B cell (primary cell): ENCODE results near the gene GORASP1. TPM values are rescaled to one million over a fixed set of nuclear protein-coding genes. Genes with fewer than 3 reads are reported as not detected.
"Not testable (repeated sequence)": the region's sequence is repeated elsewhere in the genome, so short reads cannot be mapped to it uniquely, and the experiment has no call there.

ENCODE experiments used
- ATAC-seq: fragments of 200-7000 bp; cut with Tn5 transposase; one replicate; pipeline ENCODE4 v1.10.0; 2021; ENCODE audit warnings: low read depth, mild to moderate bottlenecking, moderate number of reproducible peaks, moderate library complexity
- CTCF ChIA-PET: fragments of 350-600 bp; sonication (Branson Sonifier 250); formaldehyde crosslinking; loops from one replicate; lab custom pipeline; 2021; ENCODE audit warnings: antibody characterized with exemption, inconsistent platforms; lab: Charles Lee
- POLR2A ChIA-PET: fragments of 350-600 bp; sonication (Branson Sonifier 250); formaldehyde crosslinking; loops from one replicate; lab custom pipeline; 2021; ENCODE audit warnings: antibody characterized with exemption; lab: Charles Lee
- DNase-seq: peaks from one replicate; pipeline ENCODE4 v3.0.0; 2013
- H2AFZ ChIP-seq: 2 replicates; pipeline ENCODE4 v1.6.1; 2012; ENCODE audit warnings: mild to moderate bottlenecking, low read depth, low read length; ENCODE audit not compliant: insufficient read depth, poor library complexity, severe bottlenecking
- H3K27ac ChIP-seq, 2 donors: 1 replicate in 1 of 2; 2 replicates in 1 of 2; pipeline ENCODE4 v1.5.1; 2012 to 2013; ENCODE audit warnings: low read length in 2 of 2, mild to moderate bottlenecking in 2 of 2, moderate library complexity in 1 of 2
- H3K27me3 ChIP-seq, 4 experiments: fragments of 200-600 bp in 1 of 4; sonication (generic) in 1 of 4; replicated peaks in 1 of 4; 1 replicate in 2 of 4; 2 replicates in 2 of 4; pipeline versions ENCODE4 v1.6.1 to v1.7.0; 2013 to 2016; ENCODE audit warnings: low read length in 3 of 4, mild to moderate bottlenecking in 2 of 4, mixed read lengths in 1 of 4, moderate library complexity in 1 of 4; ENCODE audit not compliant: insufficient read depth in 4 of 4, control insufficient read depth in 3 of 4; ENCODE audit errors: control extremely low read depth in 1 of 4
- H3K36me3 ChIP-seq, 2 experiments: replicated peaks in 1 of 2; 1 replicate in 1 of 2; 2 replicates in 1 of 2; pipeline versions ENCODE4 v1.6.1 to v1.7.1; 2013; ENCODE audit warnings: low read length in 1 of 2; ENCODE audit not compliant: insufficient read depth in 2 of 2, control insufficient read depth in 1 of 2; ENCODE audit errors: control extremely low read depth in 1 of 2, extremely low read depth in 1 of 2
- H3K4me1 ChIP-seq, 2 donors: fragments of 200-600 bp in 1 of 2; sonication (generic) in 1 of 2; 1 replicate in 1 of 2; 2 replicates in 1 of 2; pipeline versions ENCODE4 v1.5.1 to v1.6.1; 2013 to 2017; ENCODE audit warnings: low read length in 2 of 2; ENCODE audit not compliant: control insufficient read depth in 2 of 2, insufficient read depth in 2 of 2
- H3K4me2 ChIP-seq: replicated peaks from 2 replicates; pipeline ENCODE3; 2012; ENCODE audit warnings: mild to moderate bottlenecking, low read depth, low read length; ENCODE audit not compliant: poor library complexity, severe bottlenecking
- H3K4me3 ChIP-seq, 5 experiments: fragments of 200-600 bp in 1 of 5; sonication (generic) in 1 of 5; 1 replicate in 3 of 5; 2 replicates in 2 of 5; pipeline versions ENCODE4 v1.5.1 to v1.7.0; 2011 to 2016; ENCODE audit warnings: low read length in 4 of 5, mild to moderate bottlenecking in 4 of 5, low read depth in 2 of 5, control low read depth in 1 of 5, moderate library complexity in 1 of 5; ENCODE audit not compliant: insufficient read depth in 1 of 5; ENCODE audit errors: control extremely low read depth in 1 of 5, extremely low read depth in 1 of 5
- H3K79me2 ChIP-seq: fragments of 200-600 bp; sonication (generic); one replicate; pipeline ENCODE4 v1.6.0; 2016; ENCODE audit warnings: low read length; ENCODE audit not compliant: control insufficient read depth, insufficient read depth
- H3K9ac ChIP-seq: fragments of 200-600 bp; sonication (generic); 2 replicates; pipeline ENCODE4 v1.6.1; 2017; ENCODE audit warnings: mild to moderate bottlenecking, low read length, moderate library complexity
- H3K9me3 ChIP-seq, 3 donors: one replicate each; pipeline versions ENCODE4 v1.6.1 to v1.7.1; 2013; ENCODE audit warnings: low read length in 2 of 3; ENCODE audit not compliant: control insufficient read depth in 2 of 3, insufficient read depth in 1 of 3; ENCODE audit errors: control extremely low read depth in 1 of 3
- H4K20me1 ChIP-seq: 2 replicates; pipeline ENCODE4 v1.6.0; 2012; ENCODE audit warnings: mild to moderate bottlenecking, low read length; ENCODE audit not compliant: insufficient read depth, control insufficient read depth, poor library complexity, severe bottlenecking
- H3K27ac Mint-ChIP-seq: one replicate; pipeline ENCODE4 v1.8.0; 2021; ENCODE audit warnings: mixed read lengths
- H3K27me3 Mint-ChIP-seq: one replicate; pipeline ENCODE4 v1.8.0; 2021; ENCODE audit warnings: mixed read lengths
- H3K4me1 Mint-ChIP-seq: one replicate; pipeline ENCODE4 v1.8.0; 2021; ENCODE audit warnings: mixed read lengths
- H3K4me3 Mint-ChIP-seq: one replicate; pipeline ENCODE4 v1.8.0; 2021; ENCODE audit warnings: mixed read lengths
- H3K9me3 Mint-ChIP-seq: one replicate; pipeline ENCODE4 v1.8.0; 2022; ENCODE audit warnings: mixed read lengths; ENCODE audit not compliant: insufficient read depth
- EZH2 ChIP-seq: IDR thresholded peaks from 2 replicates; pipeline ENCODE4 v1.6.1; 2012; ENCODE audit warnings: borderline replicate concordance, low read depth, mild to moderate bottlenecking, moderate library complexity, low read length; ENCODE audit not compliant: insufficient read depth, poor library complexity, severe bottlenecking
- WGBS: methylation state at CpG from one replicate; pipeline ENCODE4 v1.1.5; 2013; ENCODE audit warnings: missing lambda C conversion rate; ENCODE audit not compliant: insufficient coverage; 5-methylcytosine and 5-hydroxymethylcytosine counted together
- intact Hi-C: fragments of 100-400 bp; cut with micrococcal nuclease; formaldehyde crosslinking; loops from one replicate; pipeline ENCODE4 v1.10.0; 2022
- polyA plus RNA-seq: library from polyadenylated mRNA; depleted of rRNA; stranded (reverse); fragments of >200 nt; gene quantifications from 2 replicates; pipeline ENCODE4 v1.2.3, GENCODE V29; 2012
- total RNA-seq, 2 donors: library from RNA; stranded (reverse); fragments of 120-200 nt in 1 of 2; gene quantifications; 1 replicate in 1 of 2; 2 replicates in 1 of 2; pipeline versions ENCODE4 v1.2.3 to v1.2.4, GENCODE V29; 2013 to 2022
- TF ChIP-seq, protein P1 (sequence below): fragments of 200-600 bp; IDR thresholded peaks from one replicate; pipeline ENCODE4 v1.8.0; 2022; ENCODE audit warnings: antibody characterized with exemption, mild to moderate bottlenecking

The GORASP1 gene
- total and polyA plus RNA-seq, 2 donors (not counting 1 experiment from before 2014, with no cell fraction given), result 81.7 to 84.0 TPM

GRCh38 chr3:39062180-39062579 lies 45.2 kb downstream of the GORASP1 start:
- Mint-ChIP-seq H3K27ac (no peak overlapping the region), H3K4me3 (no peak overlapping the region), H3K9me3 (no peaks in the 10 kb centered on the region), H3K27me3 (no peaks in the 10 kb centered on the region), H3K4me1 (peaks cover 28% of the 10 kb centered on the region)
- Histone ChIP-seq H3K27ac (peak overlapping the region in 1 of 2 donors; percentile 36), H3K9ac (no peak overlapping the region), H3K4me3 (no peak overlapping the region), H4K20me1 (peaks cover 64% of the 10 kb centered on the region), H3K36me3 (peaks cover 18 to 25% of the 10 kb centered on the region in 2 experiments), H3K4me2 (no peak overlapping the region), H3K4me1 (peaks cover 7 to 11% of the 10 kb centered on the region in 2 donors), H3K9me3 (peaks cover 0 to 4% (median 0%) of the 10 kb centered on the region in 3 donors), H3K27me3 (no peaks in the 10 kb centered on the region), H2AFZ (no peak overlapping the region), H3K79me2 (peaks cover 65% of the 10 kb centered on the region)
- WGBS, result 91% methylated on average over 1 of the region's 1 CpG
- TF ChIP-seq, protein P1, sequence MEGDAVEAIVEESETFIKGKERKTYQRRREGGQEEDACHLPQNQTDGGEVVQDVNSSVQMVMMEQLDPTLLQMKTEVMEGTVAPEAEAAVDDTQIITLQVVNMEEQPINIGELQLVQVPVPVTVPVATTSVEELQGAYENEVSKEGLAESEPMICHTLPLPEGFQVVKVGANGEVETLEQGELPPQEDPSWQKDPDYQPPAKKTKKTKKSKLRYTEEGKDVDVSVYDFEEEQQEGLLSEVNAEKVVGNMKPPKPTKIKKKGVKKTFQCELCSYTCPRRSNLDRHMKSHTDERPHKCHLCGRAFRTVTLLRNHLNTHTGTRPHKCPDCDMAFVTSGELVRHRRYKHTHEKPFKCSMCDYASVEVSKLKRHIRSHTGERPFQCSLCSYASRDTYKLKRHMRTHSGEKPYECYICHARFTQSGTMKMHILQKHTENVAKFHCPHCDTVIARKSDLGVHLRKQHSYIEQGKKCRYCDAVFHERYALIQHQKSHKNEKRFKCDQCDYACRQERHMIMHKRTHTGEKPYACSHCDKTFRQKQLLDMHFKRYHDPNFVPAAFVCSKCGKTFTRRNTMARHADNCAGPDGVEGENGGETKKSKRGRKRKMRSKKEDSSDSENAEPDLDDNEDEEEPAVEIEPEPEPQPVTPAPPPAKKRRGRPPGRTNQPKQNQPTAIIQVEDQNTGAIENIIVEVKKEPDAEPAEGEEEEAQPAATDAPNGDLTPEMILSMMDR, result no peak
- no peak for TF ChIP-seq EZH2
- DNase-seq (no peak), ATAC-seq (no peak)
- POLR2A ChIA-PET, result no interaction called here
- CTCF ChIA-PET, result interaction anchor here (0.9 kb wide), 1 partner anchor 129 kb away, joined by 3 read pairs; no protein-coding TSS in a partner anchor
- intact Hi-C loops, result no loop called here

- DNase-seq, ATAC-seq, intact Hi-C loops, H3K4me3 ChIP-seq, H2AFZ ChIP-seq, H3K27ac Mint-ChIP-seq, H3K9ac ChIP-seq, H3K9me3 Mint-ChIP-seq, H3K27ac ChIP-seq, H3K4me2 ChIP-seq, H3K9me3 ChIP-seq, H3K27me3 ChIP-seq, H3K27me3 Mint-ChIP-seq, H3K4me3 Mint-ChIP-seq, POLR2A ChIA-PET: not testable (repeated sequence)
- CTCF ChIA-PET, result interaction anchor here (0.7 kb wide), 1 partner anchor 227 kb away, joined by 3 read pairs; no protein-coding TSS in a partner anchor
- peaks cover 14 to 15% of the 10 kb centered on the region in 2 experiments for H3K36me3 ChIP-seq
- no CpG with 5 or more reads among the region's 2 CpGs for WGBS
- peaks cover 70% of the 10 kb centered on the region for H4K20me1 ChIP-seq
- peaks cover 71% of the 10 kb centered on the region for H3K79me2 ChIP-seq
- H3K4me1 ChIP-seq, result peaks cover 7 to 11% of the 10 kb centered on the region in 2 donors
- peaks cover 37% of the 10 kb centered on the region for H3K4me1 Mint-ChIP-seq
Observed at GRCh38 chr3:39061228-39061627, 46.2 kb downstream of the GORASP1 start.
